PFSK-1 (cell line): Measurements from ENCODE around the gene GABRR1.

ENCODE experiments used
- POLR2AphosphoS5 ChIP-seq: IDR thresholded peaks from 2 replicates; pipeline ENCODE4 v1.6.1; 2012; ENCODE audit warnings: low read depth, mild to moderate bottlenecking, control low read depth, low read length, moderate library complexity
- REST ChIP-seq, 2 experiments: IDR thresholded peaks; 2 replicates each; pipeline versions ENCODE4 v1.6.1 to v1.8.0; 2011 to 2012; ENCODE audit warnings: low read depth in 2 of 2, low read length in 2 of 2, control low read depth in 1 of 2, inconsistent platforms in 1 of 2, mild to moderate bottlenecking in 1 of 2, moderate library complexity in 1 of 2; ENCODE audit not compliant: insufficient read depth in 1 of 2

DNA sequence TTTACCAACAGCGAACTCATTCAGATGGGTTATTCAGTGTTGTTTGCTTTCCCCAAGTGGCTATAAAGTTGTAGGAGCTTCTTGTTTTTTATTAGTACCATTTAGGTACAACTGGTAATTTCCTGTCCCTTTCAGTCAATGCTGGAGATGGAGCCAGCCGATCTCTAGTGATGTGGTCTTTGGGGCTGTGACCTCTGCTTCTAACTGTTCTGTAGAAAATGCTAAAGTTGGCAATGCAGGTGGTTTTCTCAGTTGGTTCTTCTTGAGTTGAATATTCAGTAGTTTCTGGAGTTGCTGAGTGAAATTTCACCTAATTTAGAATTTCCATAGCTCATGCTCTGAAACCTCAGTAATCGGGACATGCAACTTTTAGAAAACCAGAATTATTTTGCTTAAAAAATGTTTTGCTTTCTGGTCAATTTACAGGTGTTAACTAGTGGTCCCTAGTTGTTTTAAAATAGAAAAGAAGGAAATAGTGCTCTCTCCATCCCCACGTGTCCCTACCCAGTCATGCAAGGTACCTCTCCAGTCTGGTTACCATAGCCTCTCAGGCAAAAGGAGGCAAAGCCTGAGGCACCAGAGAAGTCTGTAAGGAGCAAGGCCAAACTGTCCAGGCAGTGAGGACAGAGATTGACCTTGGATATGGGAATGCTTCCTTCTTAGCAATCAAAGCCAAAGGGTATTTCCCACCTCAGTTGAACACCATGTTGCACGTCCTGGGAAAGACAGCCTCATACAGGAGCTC, 27.3 kb upstream of the GABRR1 start:
- TF ChIP-seq REST (IDR thresholded peaks at IDR 0.05; ENCODE audit: insufficient read depth in 1 of 2, low read depth in 2 of 2, low read length in 2 of 2) (no peak), POLR2AphosphoS5 (no peak)
